Astrocyte of the spinal cord (primary cell): ENCODE data around the gene GNB1.

Experiments
- DNase-seq: peaks from one replicate; pipeline ENCODE4 v3.0.0; 2011; ENCODE audit warnings: low read depth, low spot score
- H3K4me3 ChIP-seq: 2 replicates; pipeline ENCODE4 v1.5.1; 2011; ENCODE audit warnings: low read depth, mild to moderate bottlenecking, low read length, moderate library complexity
- CTCF ChIP-seq: IDR thresholded peaks from 2 replicates; pipeline ENCODE4 v1.5.1; 2012; ENCODE audit warnings: low read depth, mild to moderate bottlenecking, low read length, inconsistent platforms
- in situ Hi-C: cut with HindIII; loops from 2 replicates; pipeline ENCODE4 v1.10.0; 2017; ENCODE audit warnings: low sequenced_read_pairs

The GNB1 gene

GRCh38 chr1:1899266-1899966 lies 8.5 kb upstream of the GNB1 start:
- peak; percentile 10 for TF ChIP-seq CTCF
- H3K4me3 ChIP-seq, result no peak overlapping the region
- no peak for DNase-seq
- in situ Hi-C loops, result no loop called here

- in situ Hi-C loops, result no loop called here
- TF ChIP-seq CTCF, result no peak
- H3K4me3 ChIP-seq, result no peak overlapping the region
- no peak for DNase-seq
These were observed 7.5 kb upstream of the GNB1 start for GRCh38 chr1:1898246-1898933.

DNA sequence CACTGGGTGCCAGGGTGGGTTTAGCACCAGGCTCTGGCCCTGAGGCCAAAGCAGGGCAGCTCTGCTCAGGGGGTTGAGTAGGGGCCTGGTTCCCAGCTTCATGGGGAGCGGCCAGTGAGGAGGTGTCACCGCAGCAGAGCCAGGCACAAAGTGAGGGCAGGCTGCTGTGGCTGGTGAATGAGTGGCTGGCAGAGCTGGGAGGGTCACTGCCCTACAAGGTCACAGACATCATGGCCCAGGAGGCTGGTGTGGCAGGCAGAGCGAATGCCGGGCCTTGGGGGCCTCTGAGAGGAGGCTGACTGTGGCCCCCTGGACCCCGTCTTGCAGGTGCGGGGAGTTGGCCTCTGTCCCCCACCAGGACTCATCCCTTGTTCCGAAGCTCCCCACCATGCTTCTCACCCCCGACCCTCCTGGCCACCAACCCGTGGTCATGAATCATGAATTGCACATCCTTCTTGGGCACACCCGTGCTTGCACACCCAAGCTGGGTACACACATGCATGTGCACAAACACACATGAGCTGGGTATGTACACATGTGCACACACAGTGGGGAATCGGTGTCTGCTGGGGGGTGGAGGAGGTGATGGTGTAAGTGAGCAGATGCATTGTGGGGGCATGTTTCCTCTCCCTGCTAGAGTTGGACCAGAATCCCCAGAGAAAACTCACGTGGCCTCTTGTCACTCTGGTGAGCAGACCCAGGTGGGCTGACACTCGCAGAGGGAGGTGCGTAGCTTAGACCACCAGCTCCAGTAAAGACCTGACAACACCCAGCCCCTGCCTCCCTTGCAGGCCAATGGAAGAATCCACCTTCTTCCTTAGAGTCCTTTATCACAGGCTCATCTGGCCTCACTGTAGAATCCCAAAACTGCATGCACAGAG lies 4.8 kb upstream of the GNB1 start:
- no peak for TF ChIP-seq CTCF
- DNase-seq, result no peak
- in situ Hi-C loops, result no loop called here
- H3K4me3 ChIP-seq, result no peak overlapping the region

DNA sequence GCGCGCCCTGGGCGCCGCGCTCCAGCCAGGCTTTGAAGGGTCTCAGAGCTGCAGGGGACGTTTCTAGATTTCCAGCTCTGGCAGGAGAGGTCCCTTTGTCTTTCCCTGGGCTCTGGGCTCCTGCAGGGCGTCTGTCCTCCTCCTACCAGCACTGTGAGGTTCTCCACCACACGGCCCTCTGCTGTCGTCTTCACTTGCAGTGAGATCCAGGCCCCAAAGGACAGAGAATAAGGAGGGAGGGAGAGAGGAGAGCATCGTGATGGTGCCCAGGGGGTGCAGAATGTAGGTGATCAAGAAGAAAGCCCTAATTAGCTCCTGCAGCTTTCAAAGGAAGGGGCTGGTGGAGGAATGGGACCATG lies 4.2 kb upstream of the GNB1 start:
- in situ Hi-C loops, result no loop called here
- DNase-seq, result no peak
- no peak for TF ChIP-seq CTCF
- no peak overlapping the region for H3K4me3 ChIP-seq

GRCh38 chr1:1894354-1895059 lies 3.6 kb upstream of the GNB1 start:
- in situ Hi-C loops, result no loop called here
- TF ChIP-seq CTCF, result no peak
- H3K4me3 ChIP-seq, result no peak overlapping the region
- no peak for DNase-seq

DNA sequence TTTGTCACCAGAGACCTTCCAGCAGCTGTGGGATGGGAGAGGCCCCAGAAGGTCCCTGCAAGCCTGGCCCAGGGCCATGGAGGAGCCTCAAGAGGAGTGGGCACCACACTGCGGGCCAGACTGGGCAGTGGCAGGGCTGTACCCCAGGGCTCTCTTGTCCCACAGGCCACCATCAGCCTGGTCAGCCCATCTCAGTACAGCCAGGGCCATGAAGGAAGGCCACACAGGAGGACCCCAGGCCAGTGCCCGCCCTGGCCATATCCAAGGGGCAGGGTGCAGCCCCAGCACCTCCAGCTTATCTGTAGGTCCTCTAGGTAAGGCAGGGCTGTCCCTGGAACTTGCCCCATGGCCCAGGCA lies 3.1 kb upstream of the GNB1 start:
- in situ Hi-C loops, result no loop called here
- no peak overlapping the region for H3K4me3 ChIP-seq
- no peak for DNase-seq
- TF ChIP-seq CTCF, result no peak
